Vagina (tissue), 2 donors: Measurements from ENCODE around the gene LLGL1.

Source experiments
- POLR2A ChIP-seq, 2 donors: fragments of 450-650 bp; IDR thresholded peaks; one replicate each; pipeline ENCODE4 v1.6.1; 2017; ENCODE audit warnings: antibody characterized with exemption in 2 of 2, mild to moderate bottlenecking in 2 of 2, moderate library complexity in 2 of 2
- POLR2AphosphoS5 ChIP-seq, 2 donors: sonication (generic); formaldehyde crosslinking; IDR thresholded peaks; one replicate each; pipeline ENCODE4 v1.9.0; 2017; ENCODE audit warnings: antibody characterized with exemption in 2 of 2, mild to moderate bottlenecking in 2 of 2, low read depth in 1 of 2; ENCODE audit not compliant: insufficient read depth in 1 of 2
- TF ChIP-seq, protein P1 (sequence below), 3 experiments: fragments of 450-650 bp in 2 of 3; fragments of 200-600 bp in 1 of 3; sonication (generic) in 1 of 3; IDR thresholded peaks; one replicate each; pipeline ENCODE4 v1.5.1; 2017 to 2019; ENCODE audit warnings: antibody characterized with exemption in 3 of 3, mild to moderate bottlenecking in 2 of 3, moderate library complexity in 2 of 3

DNA sequence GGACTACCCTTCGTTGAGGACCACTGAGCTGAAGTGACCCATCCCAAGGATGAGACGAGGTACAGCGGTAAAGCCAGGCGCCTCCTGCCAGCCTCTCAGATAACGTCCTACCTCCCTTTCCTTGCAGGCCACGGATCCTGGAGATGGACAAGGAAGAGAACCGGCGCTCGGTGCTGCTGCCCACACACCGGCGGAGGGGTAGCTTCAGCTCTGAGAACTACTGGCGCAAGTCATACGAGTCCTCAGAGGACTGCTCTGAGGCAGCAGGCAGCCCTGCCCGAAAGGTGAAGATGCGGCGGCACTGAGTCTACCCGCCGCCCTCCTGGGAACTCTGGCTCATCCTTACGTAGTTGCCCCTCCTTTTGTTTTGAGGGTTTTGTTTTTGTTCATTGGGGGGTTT lies 17.3 kb upstream of the LLGL1 start:
- TF ChIP-seq, protein P1, sequence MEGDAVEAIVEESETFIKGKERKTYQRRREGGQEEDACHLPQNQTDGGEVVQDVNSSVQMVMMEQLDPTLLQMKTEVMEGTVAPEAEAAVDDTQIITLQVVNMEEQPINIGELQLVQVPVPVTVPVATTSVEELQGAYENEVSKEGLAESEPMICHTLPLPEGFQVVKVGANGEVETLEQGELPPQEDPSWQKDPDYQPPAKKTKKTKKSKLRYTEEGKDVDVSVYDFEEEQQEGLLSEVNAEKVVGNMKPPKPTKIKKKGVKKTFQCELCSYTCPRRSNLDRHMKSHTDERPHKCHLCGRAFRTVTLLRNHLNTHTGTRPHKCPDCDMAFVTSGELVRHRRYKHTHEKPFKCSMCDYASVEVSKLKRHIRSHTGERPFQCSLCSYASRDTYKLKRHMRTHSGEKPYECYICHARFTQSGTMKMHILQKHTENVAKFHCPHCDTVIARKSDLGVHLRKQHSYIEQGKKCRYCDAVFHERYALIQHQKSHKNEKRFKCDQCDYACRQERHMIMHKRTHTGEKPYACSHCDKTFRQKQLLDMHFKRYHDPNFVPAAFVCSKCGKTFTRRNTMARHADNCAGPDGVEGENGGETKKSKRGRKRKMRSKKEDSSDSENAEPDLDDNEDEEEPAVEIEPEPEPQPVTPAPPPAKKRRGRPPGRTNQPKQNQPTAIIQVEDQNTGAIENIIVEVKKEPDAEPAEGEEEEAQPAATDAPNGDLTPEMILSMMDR (IDR thresholded peaks at IDR 0.05) = no peak
- no peak for TF ChIP-seq POLR2AphosphoS5 (IDR thresholded peaks at IDR 0.05; ENCODE audit: insufficient read depth in 1 of 2, low read depth in 1 of 2)
- TF ChIP-seq POLR2A (IDR thresholded peaks at IDR 0.05) = no peak
